Tibial nerve (tissue), 4 donors: ENCODE results near the gene THPO. TPM values are rescaled to one million over a fixed set of nuclear protein-coding genes. Genes with fewer than 3 reads are reported as not detected.

Experiments
- DNase-seq, 2 donors: peaks; one replicate each; pipeline ENCODE4 v3.0.0-alpha.2; 2019; ENCODE audit warnings: low spot score in 2 of 2
- H3K27ac ChIP-seq, 4 donors: fragments of 200-600 bp; sonication (generic) in 3 of 4; one replicate each; pipeline ENCODE4 v1.5.1; 2017 to 2019; ENCODE audit warnings: mild to moderate bottlenecking in 1 of 4
- H3K27me3 ChIP-seq, 2 donors: fragments of 200-600 bp; sonication (generic) in 1 of 2; one replicate each; pipeline versions ENCODE4 v1.5.1 to v1.6.0; 2017 to 2019
- H3K36me3 ChIP-seq, 3 donors: fragments of 200-600 bp; sonication (generic); one replicate each; pipeline ENCODE4 v1.5.1; 2018 to 2019
- H3K4me1 ChIP-seq, 4 donors: fragments of 200-600 bp; sonication (generic) in 3 of 4; one replicate each; pipeline ENCODE4 v1.5.1; 2017 to 2019
- H3K4me3 ChIP-seq, 4 donors: fragments of 200-600 bp; sonication (generic) in 3 of 4; one replicate each; pipeline ENCODE4 v1.5.1; 2017 to 2019; ENCODE audit warnings: mild to moderate bottlenecking in 1 of 4, moderate library complexity in 1 of 4
- H3K9me3 ChIP-seq, 4 donors: fragments of 200-600 bp; sonication (generic) in 3 of 4; one replicate each; pipeline ENCODE4 v1.5.1; 2017 to 2019
- EP300 ChIP-seq, 2 donors: sonication (generic); formaldehyde crosslinking; IDR thresholded peaks; one replicate each; pipeline ENCODE4 v1.6.1; 2017; ENCODE audit warnings: antibody characterized with exemption in 2 of 2, mild to moderate bottlenecking in 1 of 2
- POLR2A ChIP-seq, 2 donors: fragments of 450-650 bp; IDR thresholded peaks; one replicate each; pipeline ENCODE4 v1.6.1; 2017; ENCODE audit warnings: antibody characterized with exemption in 2 of 2, mild to moderate bottlenecking in 2 of 2, moderate library complexity in 2 of 2
- WGBS, 2 donors: methylation state at CpG; one replicate each; pipeline ENCODE4 v1.1.5; 2018; 5-methylcytosine and 5-hydroxymethylcytosine counted together
- total RNA-seq, 4 donors: library from RNA; depleted of rRNA; stranded (reverse); fragments of >200 nt; gene quantifications; one replicate each; pipeline ENCODE4 v1.1.0, GENCODE V29; 2016
- TF ChIP-seq, protein P1 (sequence below), 5 experiments: fragments of 200-600 bp in 3 of 5; fragments of 450-650 bp in 2 of 5; sonication (generic) in 3 of 5; IDR thresholded peaks; one replicate each; pipeline ENCODE4 v1.5.1; 2016 to 2019; ENCODE audit warnings: antibody characterized with exemption in 5 of 5, mild to moderate bottlenecking in 3 of 5, moderate library complexity in 2 of 5

Gene THPO
- total RNA-seq, 4 donors from 2014 or later, result 0.20 to 0.84 (median 0.44) TPM; not detected in 1

DNA sequence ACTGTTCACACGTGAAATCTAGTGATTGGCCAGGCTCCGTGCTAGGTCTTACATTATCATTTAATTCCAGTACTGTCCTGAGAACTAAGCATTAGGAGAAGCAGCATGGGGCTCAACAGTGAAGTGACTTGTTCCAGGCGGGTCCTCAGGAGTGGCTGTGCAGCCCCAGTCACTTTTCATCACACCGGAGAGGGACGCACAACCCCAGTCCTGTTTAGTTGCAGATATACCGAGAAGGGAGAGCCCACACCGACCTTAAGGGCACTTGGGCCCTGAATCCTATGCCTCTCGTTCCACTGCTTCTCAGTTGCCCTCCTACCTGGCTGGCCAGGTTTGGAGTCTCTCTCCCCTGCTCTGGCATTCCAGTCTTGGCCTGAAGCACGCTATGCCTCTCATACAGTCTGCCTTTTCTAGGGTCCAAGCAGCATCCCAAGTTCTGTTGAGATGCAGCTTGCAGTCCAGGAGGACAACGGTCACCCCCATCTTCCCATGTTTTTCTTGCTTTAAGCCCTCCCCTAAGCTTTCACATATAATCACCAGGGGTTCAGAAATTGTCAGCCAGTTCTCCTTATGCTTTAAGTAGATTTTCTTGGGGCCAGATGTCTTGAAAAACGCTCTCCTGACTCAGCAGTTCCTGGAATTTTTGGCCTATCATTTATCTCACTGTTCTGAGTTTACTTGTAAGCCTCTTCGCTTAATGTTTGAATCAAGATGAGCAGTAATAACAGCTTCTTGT is 30.5 kb downstream of the THPO start:
- Histone ChIP-seq H3K36me3 (peaks cover 0 to 47% (median 0%) of the 10 kb centered on the region in 3 donors), H3K9me3 (no peaks in the 10 kb centered on the region), H3K4me1 (peaks cover 0 to 50% (median 23%) of the 10 kb centered on the region in 4 donors), H3K27me3 (no peaks in the 10 kb centered on the region), H3K27ac (peak overlapping the region in 1 of 4 donors; percentile 42), H3K4me3 (no peak overlapping the region)
- WGBS, 2 donors, result 69% methylated on average over 12 of the region's 12 CpGs
- TF ChIP-seq, protein P1, sequence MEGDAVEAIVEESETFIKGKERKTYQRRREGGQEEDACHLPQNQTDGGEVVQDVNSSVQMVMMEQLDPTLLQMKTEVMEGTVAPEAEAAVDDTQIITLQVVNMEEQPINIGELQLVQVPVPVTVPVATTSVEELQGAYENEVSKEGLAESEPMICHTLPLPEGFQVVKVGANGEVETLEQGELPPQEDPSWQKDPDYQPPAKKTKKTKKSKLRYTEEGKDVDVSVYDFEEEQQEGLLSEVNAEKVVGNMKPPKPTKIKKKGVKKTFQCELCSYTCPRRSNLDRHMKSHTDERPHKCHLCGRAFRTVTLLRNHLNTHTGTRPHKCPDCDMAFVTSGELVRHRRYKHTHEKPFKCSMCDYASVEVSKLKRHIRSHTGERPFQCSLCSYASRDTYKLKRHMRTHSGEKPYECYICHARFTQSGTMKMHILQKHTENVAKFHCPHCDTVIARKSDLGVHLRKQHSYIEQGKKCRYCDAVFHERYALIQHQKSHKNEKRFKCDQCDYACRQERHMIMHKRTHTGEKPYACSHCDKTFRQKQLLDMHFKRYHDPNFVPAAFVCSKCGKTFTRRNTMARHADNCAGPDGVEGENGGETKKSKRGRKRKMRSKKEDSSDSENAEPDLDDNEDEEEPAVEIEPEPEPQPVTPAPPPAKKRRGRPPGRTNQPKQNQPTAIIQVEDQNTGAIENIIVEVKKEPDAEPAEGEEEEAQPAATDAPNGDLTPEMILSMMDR (IDR thresholded peaks at IDR 0.05), result no peak
- TF ChIP-seq EP300 (IDR thresholded peaks at IDR 0.05), result no peak
- no peak for TF ChIP-seq POLR2A (IDR thresholded peaks at IDR 0.05)
- DNase-seq, result no peak

DNA sequence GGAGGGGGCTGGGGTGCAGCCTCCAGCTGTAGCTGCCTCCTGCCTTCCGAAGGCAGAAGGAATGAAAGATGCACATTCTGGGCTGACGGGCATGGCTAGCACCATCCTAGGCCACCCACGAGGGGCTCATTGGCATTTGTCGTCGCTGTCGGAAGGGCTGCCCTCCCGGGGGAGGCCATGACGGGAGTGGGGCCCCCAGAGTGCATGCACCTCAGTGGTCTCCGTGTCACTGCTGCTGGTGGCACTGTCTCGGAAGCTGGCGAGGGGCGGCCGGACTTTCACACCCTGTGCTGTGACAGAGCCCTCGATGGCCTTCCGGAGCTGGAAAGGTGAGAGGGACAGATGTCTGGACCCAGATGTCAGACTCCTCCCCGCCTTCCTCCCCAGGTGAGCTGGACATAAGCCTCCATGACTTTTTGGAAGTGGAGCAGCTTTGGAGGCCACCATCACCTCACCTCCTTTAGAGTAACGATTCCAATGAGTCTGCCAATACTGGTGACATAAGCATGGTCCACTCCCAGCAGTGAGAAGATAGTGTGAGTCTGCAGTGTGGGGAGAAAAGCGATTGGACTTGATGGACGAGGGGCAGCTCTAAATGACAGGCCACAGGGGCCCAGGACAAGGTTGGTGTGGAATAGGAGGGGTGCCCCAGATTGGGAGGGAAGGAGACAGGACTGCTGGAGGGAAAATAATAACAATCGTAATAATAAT is 31.4 kb downstream of the THPO start:
- Histone ChIP-seq H3K27me3 (no peaks in the 10 kb centered on the region), H3K27ac (peak overlapping the region in 3 of 4 donors; percentile 51 to 92 (median 82)), H3K36me3 (peaks cover 0 to 52% (median 0%) of the 10 kb centered on the region in 3 donors), H3K4me1 (peaks cover 0 to 42% (median 14%) of the 10 kb centered on the region in 4 donors), H3K9me3 (no peaks in the 10 kb centered on the region), H3K4me3 (no peak overlapping the region)
- no peak for TF ChIP-seq EP300 (IDR thresholded peaks at IDR 0.05)
- TF ChIP-seq, protein P1 (IDR thresholded peaks at IDR 0.05), result no peak
- no peak for TF ChIP-seq POLR2A (IDR thresholded peaks at IDR 0.05)
- WGBS, 2 donors, result 87 to 90% methylated on average over 15 to 20 of the region's 20 CpGs
- no peak for DNase-seq

DNA sequence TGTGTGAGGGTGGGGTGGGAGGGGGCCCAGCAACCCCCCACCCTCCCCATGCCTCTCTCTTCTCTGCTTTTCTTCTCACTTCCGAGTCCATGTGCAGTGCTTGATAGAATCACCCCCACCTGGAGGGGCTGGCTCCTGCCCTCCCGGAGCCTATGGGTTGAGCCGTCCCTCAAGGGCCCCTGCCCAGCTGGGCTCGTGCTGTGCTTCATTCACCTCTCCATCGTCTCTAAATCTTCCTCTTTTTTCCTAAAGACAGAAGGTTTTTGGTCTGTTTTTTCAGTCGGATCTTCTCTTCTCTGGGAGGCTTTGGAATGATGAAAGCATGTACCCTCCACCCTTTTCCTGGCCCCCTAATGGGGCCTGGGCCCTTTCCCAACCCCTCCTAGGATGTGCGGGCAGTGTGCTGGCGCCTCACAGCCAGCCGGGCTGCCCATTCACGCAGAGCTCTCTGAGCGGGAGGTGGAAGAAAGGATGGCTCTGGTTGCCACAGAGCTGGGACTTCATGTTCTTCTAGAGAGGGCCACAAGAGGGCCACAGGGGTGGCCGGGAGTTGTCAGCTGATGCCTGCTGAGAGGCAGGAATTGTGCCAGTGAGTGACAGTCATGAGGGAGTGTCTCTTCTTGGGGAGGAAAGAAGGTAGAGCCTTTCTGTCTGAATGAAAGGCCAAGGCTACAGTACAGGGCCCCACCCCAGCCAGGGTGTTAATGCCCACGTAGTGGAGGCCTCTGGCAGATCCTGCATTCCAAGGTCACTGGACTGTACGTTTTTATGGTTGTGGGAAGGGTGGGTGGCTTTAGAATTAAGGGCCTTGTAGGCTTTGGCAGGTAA is 32.5 kb downstream of the THPO start:
- Histone ChIP-seq H3K4me1 (peaks cover 0 to 34% (median 7%) of the 10 kb centered on the region in 4 donors), H3K4me3 (no peak overlapping the region), H3K27me3 (no peaks in the 10 kb centered on the region), H3K27ac (peak overlapping the region; percentile 51 to 92 (median 69)), H3K9me3 (no peaks in the 10 kb centered on the region), H3K36me3 (peaks cover 0 to 57% (median 0%) of the 10 kb centered on the region in 3 donors)
- 38 to 39% methylated on average over 14 of the region's 14 CpGs for WGBS, 2 donors
- peak; percentile 10 to 84 for TF ChIP-seq EP300 (IDR thresholded peaks at IDR 0.05)
- TF ChIP-seq, protein P1 (IDR thresholded peaks at IDR 0.05), result peak; percentile 23 to 61 (median 39)
- peak in 1 of 2 donors; percentile 43 for TF ChIP-seq POLR2A (IDR thresholded peaks at IDR 0.05)
- peak in 1 of 2 donors; percentile 58 for DNase-seq

DNA sequence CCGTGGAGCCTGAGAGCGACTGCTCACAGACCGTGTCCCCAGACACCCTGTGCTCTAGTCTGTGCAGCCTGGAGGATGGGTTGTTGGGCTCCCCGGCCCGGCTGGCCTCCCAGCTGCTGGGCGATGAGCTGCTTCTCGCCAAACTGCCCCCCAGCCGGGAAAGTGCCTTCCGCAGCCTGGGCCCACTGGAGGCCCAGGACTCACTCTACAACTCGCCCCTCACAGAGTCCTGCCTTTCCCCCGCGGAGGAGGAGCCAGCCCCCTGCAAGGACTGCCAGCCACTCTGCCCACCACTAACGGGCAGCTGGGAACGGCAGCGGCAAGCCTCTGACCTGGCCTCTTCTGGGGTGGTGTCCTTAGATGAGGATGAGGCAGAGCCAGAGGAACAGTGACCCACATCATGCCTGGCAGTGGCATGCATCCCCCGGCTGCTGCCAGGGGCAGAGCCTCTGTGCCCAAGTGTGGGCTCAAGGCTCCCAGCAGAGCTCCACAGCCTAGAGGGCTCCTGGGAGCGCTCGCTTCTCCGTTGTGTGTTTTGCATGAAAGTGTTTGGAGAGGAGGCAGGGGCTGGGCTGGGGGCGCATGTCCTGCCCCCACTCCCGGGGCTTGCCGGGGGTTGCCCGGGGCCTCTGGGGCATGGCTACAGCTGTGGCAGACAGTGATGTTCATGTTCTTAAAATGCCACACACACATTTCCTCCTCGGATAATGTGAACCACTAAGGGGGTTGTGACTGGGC is 33.3 kb downstream of the THPO start:
- Histone ChIP-seq H3K27ac (peak overlapping the region; percentile 51 to 92 (median 69)), H3K4me3 (no peak overlapping the region), H3K27me3 (no peaks in the 10 kb centered on the region), H3K4me1 (peaks cover 0 to 27% (median 7%) of the 10 kb centered on the region in 4 donors), H3K36me3 (peaks cover 0 to 57% (median 0%) of the 10 kb centered on the region in 3 donors), H3K9me3 (no peaks in the 10 kb centered on the region)
- no peak for DNase-seq
- WGBS, 2 donors, result 56 to 78% methylated on average over 16 to 17 of the region's 24 CpGs
- TF ChIP-seq POLR2A (IDR thresholded peaks at IDR 0.05) (no peak), EP300 (IDR thresholded peaks at IDR 0.05) (no peak)
- TF ChIP-seq, protein P1 (IDR thresholded peaks at IDR 0.05), result no peak
